ENCODE results near the gene ABITRAM.

ABITRAM gene

GRCh38 chr9:108956022-108956630, 21.9 kb downstream of the ABITRAM start:
- H3K27ac ChIP-seq: no peak overlapping the region
- H3K4me3 ChIP-seq (ENCODE audit: low read depth, low read length): no peak overlapping the region
- peaks cover 40% of the 10 kb centered on the region for H3K36me3 ChIP-seq
- DNase-seq: no peak
- H3K27me3 ChIP-seq (ENCODE audit: insufficient read depth, low read depth, severe bottlenecking): no peaks in the 10 kb centered on the region
- no peaks in the 10 kb centered on the region for H3K9me3 ChIP-seq (ENCODE audit: severe bottlenecking)
- no peak for TF ChIP-seq CTCF (IDR thresholded peaks at IDR 0.05; ENCODE audit: low read depth, low read length)

GRCh38 chr9:108956631-108957026, 22.4 kb downstream of the ABITRAM start:
- Histone ChIP-seq H3K9me3 (ENCODE audit: severe bottlenecking) (no peaks in the 10 kb centered on the region), H3K27ac (no peak overlapping the region), H3K36me3 (peaks cover 40% of the 10 kb centered on the region), H3K27me3 (ENCODE audit: insufficient read depth, low read depth, severe bottlenecking) (no peaks in the 10 kb centered on the region), H3K4me3 (ENCODE audit: low read depth, low read length) (no peak overlapping the region)
- DNase-seq: no peak
- TF ChIP-seq CTCF (IDR thresholded peaks at IDR 0.05; ENCODE audit: low read depth, low read length): no peak

- H3K9me3 ChIP-seq (ENCODE audit: severe bottlenecking): no peaks in the 10 kb centered on the region
- DNase-seq: no peak
- H3K4me3 ChIP-seq (ENCODE audit: low read depth, low read length): no peak overlapping the region
- H3K36me3 ChIP-seq: peaks cover 60% of the 10 kb centered on the region
- H3K27me3 ChIP-seq (ENCODE audit: insufficient read depth, low read depth, severe bottlenecking): no peaks in the 10 kb centered on the region
- H3K27ac ChIP-seq: no peak overlapping the region
- no peak for TF ChIP-seq CTCF (IDR thresholded peaks at IDR 0.05; ENCODE audit: low read depth, low read length)
Measured at GRCh38 chr9:108960331-108960730, 26.1 kb downstream of the ABITRAM start.

GRCh38 chr9:108961151-108961550, 27.0 kb downstream of the ABITRAM start:
- Histone ChIP-seq H3K27ac (no peak overlapping the region), H3K36me3 (peaks cover 66% of the 10 kb centered on the region), H3K4me3 (ENCODE audit: low read depth, low read length) (no peak overlapping the region), H3K27me3 (ENCODE audit: insufficient read depth, low read depth, severe bottlenecking) (no peaks in the 10 kb centered on the region), H3K9me3 (ENCODE audit: severe bottlenecking) (no peaks in the 10 kb centered on the region)
- TF ChIP-seq CTCF (IDR thresholded peaks at IDR 0.05; ENCODE audit: low read depth, low read length): no peak
- DNase-seq: no peak

- Histone ChIP-seq H3K27me3 (ENCODE audit: insufficient read depth, low read depth, severe bottlenecking) (no peaks in the 10 kb centered on the region), H3K36me3 (peaks cover 70% of the 10 kb centered on the region), H3K4me3 (ENCODE audit: low read depth, low read length) (no peak overlapping the region), H3K27ac (no peak overlapping the region), H3K9me3 (ENCODE audit: severe bottlenecking) (no peaks in the 10 kb centered on the region)
- no peak for DNase-seq
- TF ChIP-seq CTCF (IDR thresholded peaks at IDR 0.05; ENCODE audit: low read depth, low read length): no peak
Measured at GRCh38 chr9:108963459-108964143, 29.4 kb downstream of the ABITRAM start.

All from WERI-Rb-1 (cell line).